A549 (cell line): ENCODE data around the gene ZNRD2.

Source experiments
- CEBPB ChIP-seq, 2 experiments: fragments of >200 bp in 1 of 2; sonication (Bioruptor Twin) in 1 of 2; formaldehyde crosslinking in 1 of 2; IDR thresholded peaks; 2 replicates each; pipeline ENCODE4 v1.6.1; 2012 to 2016
- KDM5A ChIP-seq: fragments of 200-600 bp; sonication (generic); IDR thresholded peaks from 2 replicates; pipeline ENCODE4 v1.6.1; 2016; ENCODE audit warnings: antibody characterized with exemption, mild to moderate bottlenecking
- POLR2A ChIP-seq: IDR thresholded peaks from 2 replicates; pipeline ENCODE4 v1.6.1; 2012; ENCODE audit warnings: mild to moderate bottlenecking, low read length
- RARB ChIP-seq: fragments of 250-450 bp; sonication (Bioruptor Pico); IDR thresholded peaks from 2 replicates; pipeline ENCODE4 v1.8.0; 2021; ENCODE audit warnings: mild to moderate bottlenecking, moderate library complexity
- RFX5 ChIP-seq: fragments of 450-650 bp; IDR thresholded peaks from 2 replicates; pipeline ENCODE4 v1.7.1; 2014; ENCODE audit warnings: antibody characterized with exemption, mild to moderate bottlenecking, moderate library complexity
- RNF2 ChIP-seq: fragments of 200-600 bp; sonication (generic); IDR thresholded peaks from 2 replicates; pipeline ENCODE4 v1.6.1; 2016; ENCODE audit warnings: low read depth, mild to moderate bottlenecking, antibody characterized with exemption, moderate library complexity, borderline replicate concordance
- SREBF2 ChIP-seq: fragments of 450-650 bp; IDR thresholded peaks from 2 replicates; pipeline ENCODE4 v1.6.1; 2014; ENCODE audit warnings: mild to moderate bottlenecking, moderate library complexity
- TF ChIP-seq, protein P1 (sequence below): fragments of >200 bp; sonication (Bioruptor Twin); formaldehyde crosslinking; IDR thresholded peaks from 3 replicates; pipeline ENCODE4 v1.5.1; 2016
- TF ChIP-seq, protein P2 (sequence below): fragments of >200 bp; sonication (Bioruptor Twin); formaldehyde crosslinking; IDR thresholded peaks from 3 replicates; pipeline ENCODE4 v1.6.1; 2016
- TF ChIP-seq, protein P3 (sequence below): IDR thresholded peaks from 2 replicates; pipeline ENCODE4 v1.6.1; 2012

DNA sequence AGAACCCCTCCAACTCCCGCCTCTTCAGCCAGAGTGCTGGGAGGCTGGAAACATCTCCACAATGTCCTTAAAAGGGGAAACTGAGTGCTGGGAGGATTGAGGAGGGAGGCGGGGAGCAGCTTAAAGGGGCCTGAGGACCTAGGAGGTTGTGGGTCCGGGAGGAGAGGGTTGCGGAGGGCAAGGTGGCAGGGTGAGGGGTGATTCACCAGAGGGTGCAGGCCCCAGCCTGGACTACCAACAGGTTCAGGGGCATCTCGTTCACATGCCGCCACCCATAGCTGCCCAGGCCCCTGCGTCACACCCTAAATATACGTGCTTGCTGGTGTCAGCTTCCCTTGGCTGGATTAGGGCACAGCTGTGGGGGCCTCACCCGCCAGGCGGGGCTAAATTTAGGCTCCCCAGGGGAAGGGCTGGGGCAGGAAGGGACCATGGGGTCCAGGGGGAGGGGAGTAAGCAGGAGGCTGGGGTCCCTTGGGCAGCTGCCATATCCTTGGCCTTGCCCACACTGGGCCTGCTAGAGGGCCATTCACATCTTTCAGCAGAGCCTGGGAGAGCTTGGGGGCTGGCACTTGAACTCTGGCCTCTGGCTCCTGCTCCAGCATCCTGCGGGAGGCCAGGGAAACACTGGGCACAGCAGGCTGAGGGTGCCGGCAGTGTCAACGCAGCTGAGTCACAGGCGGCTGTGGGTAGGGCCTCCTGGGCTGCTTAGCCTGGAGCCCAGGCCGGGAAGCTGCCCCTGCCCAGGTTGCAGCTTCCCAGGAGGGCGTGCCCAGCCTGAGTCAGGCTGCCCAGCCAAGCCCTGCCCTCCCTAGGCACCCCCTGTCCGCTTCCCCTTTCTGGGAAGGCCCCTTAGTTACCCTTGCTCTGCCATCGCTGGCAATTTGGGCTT lies 6.8 kb downstream of the ZNRD2 start:
- TF ChIP-seq POLR2A (no peak), RFX5 (no peak), SREBF2 (no peak), RARB (CRISPR knock-in tag) (no peak), KDM5A (no peak), RNF2 (no peak), CEBPB (IDR thresholded peaks at IDR 0.05) (no peak)
- TF ChIP-seq, protein P1, sequence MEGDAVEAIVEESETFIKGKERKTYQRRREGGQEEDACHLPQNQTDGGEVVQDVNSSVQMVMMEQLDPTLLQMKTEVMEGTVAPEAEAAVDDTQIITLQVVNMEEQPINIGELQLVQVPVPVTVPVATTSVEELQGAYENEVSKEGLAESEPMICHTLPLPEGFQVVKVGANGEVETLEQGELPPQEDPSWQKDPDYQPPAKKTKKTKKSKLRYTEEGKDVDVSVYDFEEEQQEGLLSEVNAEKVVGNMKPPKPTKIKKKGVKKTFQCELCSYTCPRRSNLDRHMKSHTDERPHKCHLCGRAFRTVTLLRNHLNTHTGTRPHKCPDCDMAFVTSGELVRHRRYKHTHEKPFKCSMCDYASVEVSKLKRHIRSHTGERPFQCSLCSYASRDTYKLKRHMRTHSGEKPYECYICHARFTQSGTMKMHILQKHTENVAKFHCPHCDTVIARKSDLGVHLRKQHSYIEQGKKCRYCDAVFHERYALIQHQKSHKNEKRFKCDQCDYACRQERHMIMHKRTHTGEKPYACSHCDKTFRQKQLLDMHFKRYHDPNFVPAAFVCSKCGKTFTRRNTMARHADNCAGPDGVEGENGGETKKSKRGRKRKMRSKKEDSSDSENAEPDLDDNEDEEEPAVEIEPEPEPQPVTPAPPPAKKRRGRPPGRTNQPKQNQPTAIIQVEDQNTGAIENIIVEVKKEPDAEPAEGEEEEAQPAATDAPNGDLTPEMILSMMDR = no peak
- TF ChIP-seq, protein P2, sequence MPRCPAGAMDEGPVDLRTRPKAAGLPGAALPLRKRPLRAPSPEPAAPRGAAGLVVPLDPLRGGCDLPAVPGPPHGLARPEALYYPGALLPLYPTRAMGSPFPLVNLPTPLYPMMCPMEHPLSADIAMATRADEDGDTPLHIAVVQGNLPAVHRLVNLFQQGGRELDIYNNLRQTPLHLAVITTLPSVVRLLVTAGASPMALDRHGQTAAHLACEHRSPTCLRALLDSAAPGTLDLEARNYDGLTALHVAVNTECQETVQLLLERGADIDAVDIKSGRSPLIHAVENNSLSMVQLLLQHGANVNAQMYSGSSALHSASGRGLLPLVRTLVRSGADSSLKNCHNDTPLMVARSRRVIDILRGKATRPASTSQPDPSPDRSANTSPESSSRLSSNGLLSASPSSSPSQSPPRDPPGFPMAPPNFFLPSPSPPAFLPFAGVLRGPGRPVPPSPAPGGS = no peak
- TF ChIP-seq, protein P3, sequence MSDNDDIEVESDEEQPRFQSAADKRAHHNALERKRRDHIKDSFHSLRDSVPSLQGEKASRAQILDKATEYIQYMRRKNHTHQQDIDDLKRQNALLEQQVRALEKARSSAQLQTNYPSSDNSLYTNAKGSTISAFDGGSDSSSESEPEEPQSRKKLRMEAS = peak; percentile 42; the same call in 1 of the 2 replicates
